VCaP (cell line): ENCODE data around the gene ADAM22.

ENCODE experiments used
- H3K27ac ChIP-seq: fragments of 450-650 bp; 2 replicates; pipeline ENCODE4 v1.5.1; 2017
- CTCF ChIP-seq: fragments of 450-650 bp; conservative IDR thresholded peaks from 2 replicates; pipeline ENCODE4 v1.5.1; 2017; ENCODE audit warnings: mild to moderate bottlenecking, moderate library complexity

Gene ADAM22

GRCh38 chr7:87966271-87966670, 32.2 kb downstream of the ADAM22 start:
- TF ChIP-seq CTCF, result no peak
- no peak overlapping the region for H3K27ac ChIP-seq

- no peak overlapping the region for H3K27ac ChIP-seq
- TF ChIP-seq CTCF, result no peak
Measured at GRCh38 chr7:87968021-87968420, 34.0 kb downstream of the ADAM22 start.

- no peak for TF ChIP-seq CTCF
- no peak overlapping the region for H3K27ac ChIP-seq
Measured at GRCh38 chr7:87982116-87982515, 48.1 kb downstream of the ADAM22 start.

GRCh38 chr7:87984088-87984487, 50.0 kb downstream of the ADAM22 start:
- no peak for TF ChIP-seq CTCF
- H3K27ac ChIP-seq, result no peak overlapping the region

- no peak for TF ChIP-seq CTCF
- H3K27ac ChIP-seq, result no peak overlapping the region
Measured at GRCh38 chr7:87993269-87993668, 59.2 kb downstream of the ADAM22 start.

GRCh38 chr7:87999261-87999660, 65.2 kb downstream of the ADAM22 start:
- no peak for TF ChIP-seq CTCF
- no peak overlapping the region for H3K27ac ChIP-seq

GRCh38 chr7:88001744-88002530, 67.9 kb downstream of the ADAM22 start:
- no peak overlapping the region for H3K27ac ChIP-seq
- no peak for TF ChIP-seq CTCF
